OCI-M2 (cell line): ENCODE results near the gene SVEP1.

ENCODE experiments used
- DNase-seq: peaks from one replicate; lab custom pipeline; 2025; ENCODE audit not compliant: unreplicated experiment; lab: John Stamatoyannopoulos, UW

The SVEP1 gene

GRCh38 chr9:110328763-110329162, 250.8 kb downstream of the SVEP1 start:
- DNase-seq, result no peak

- DNase-seq, result no peak
Measured at GRCh38 chr9:110327716-110328115, 251.8 kb downstream of the SVEP1 start.

- DNase-seq, result no peak
Measured at GRCh38 chr9:110323818-110324217, 255.7 kb downstream of the SVEP1 start.

- no peak for DNase-seq
Measured at GRCh38 chr9:110320651-110321445, 258.7 kb downstream of the SVEP1 start.

GRCh38 chr9:110319781-110320492, 259.6 kb downstream of the SVEP1 start:
- no peak for DNase-seq

GRCh38 chr9:110317911-110318310, 261.6 kb downstream of the SVEP1 start:
- DNase-seq, result no peak

GRCh38 chr9:110316261-110317075, 263.1 kb downstream of the SVEP1 start:
- no peak for DNase-seq
